ENCODE data around the gene YIPF6.

DNA sequence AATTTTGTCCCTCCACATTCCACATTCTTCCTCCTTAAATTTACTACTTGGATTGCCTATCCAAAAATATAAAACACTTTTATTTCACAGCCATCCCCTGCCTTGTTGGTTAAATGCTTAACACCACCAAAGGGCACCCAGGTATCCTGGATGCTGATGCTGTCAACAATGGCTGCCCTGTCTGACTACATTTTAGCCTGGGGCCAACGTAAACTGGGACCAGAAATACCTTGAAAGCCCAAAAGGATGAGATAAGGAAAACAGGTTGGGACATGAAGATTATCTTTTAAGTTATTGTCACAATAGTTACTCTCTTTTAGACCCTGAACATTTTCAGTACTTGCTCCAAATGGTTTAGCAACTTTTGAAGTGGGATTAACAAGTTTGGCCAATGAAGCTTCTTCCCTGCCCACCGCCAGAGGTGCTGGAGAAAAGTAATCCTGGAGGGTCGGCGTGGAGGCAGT, 775 bp upstream of the YIPF6 start:
- TF ChIP-seq CTCF (IDR thresholded peaks at IDR 0.05; ENCODE audit: borderline replicate concordance, extremely low read depth, low read length, poor library complexity, severe bottlenecking) = no peak
- no peak for TF ChIP-seq EZH2 (IDR thresholded peaks at IDR 0.05; ENCODE audit: borderline replicate concordance, low read depth, low read length, severe bottlenecking)
